Measurements from ENCODE around the gene RHO. TPM values are rescaled to one million over a fixed set of nuclear protein-coding genes. Genes with fewer than 3 reads are reported as not detected.

RHO gene
- total RNA-seq, 1 experiment from 2014 or later = not detected

DNA sequence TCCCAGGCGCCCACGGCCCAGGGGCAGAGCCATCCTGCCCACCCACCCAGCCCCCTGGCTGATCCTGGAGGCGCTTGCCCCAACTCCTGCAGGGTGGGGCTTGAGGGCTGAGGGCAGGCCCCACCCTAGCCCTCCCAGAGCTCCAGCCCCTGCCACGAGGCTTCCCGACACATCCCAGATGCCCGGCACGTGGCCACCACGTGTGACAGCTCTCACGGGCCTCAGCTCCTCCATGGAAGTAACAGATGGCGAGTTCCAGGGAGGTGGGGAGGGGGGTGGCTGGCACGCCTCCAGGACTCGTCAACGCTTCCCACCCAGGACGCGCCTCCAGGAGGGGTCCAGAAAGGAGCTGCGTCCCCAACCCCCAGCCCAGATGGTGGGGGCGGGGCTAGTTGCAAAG is 48.9 kb downstream of the RHO start:
- DNase-seq (ENCODE audit: low spot score) = no peak

DNA sequence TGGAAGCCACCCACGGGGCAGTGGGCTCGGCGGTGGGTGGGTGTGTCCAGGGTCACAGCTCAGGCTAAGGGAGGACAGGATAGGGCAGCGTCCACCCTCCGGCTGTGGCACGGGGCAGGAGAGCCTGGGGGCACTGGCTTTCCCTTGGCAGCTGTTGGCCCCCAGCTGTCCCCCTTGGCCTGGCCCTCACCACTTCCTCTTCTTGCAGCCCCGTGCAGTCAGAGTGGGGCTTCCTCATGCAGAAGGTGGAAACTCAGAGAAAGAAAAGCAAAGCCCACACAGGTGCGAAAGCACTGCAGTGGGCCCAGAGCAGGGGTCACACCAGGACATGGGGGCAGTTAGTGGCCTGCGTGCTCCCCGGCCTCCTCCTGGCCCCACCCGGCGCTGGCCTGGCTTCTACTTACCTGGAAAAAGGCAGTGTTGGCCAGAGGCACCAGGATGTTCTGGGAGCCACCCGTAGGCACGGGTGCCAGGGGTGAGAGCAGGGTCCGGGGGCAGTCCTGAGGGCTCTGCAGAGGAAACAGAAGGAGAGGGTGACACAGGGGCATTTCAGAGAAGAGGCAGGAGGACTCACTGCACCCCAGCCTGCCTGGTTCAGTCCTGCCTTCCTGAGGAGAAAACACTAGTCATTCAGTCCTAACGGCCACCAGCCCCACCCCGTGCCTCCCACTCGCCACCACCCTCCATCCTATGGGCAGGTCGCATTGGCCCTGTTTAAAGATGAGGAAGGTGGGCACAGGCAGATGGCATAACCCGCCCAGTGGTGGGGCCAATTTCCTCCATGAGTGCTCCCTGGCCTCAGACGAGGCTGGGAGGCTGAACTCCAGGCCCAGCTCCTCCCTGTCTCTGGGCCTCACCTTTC is 49.7 kb downstream of the RHO start:
- no peak for DNase-seq (ENCODE audit: low spot score)

DNA sequence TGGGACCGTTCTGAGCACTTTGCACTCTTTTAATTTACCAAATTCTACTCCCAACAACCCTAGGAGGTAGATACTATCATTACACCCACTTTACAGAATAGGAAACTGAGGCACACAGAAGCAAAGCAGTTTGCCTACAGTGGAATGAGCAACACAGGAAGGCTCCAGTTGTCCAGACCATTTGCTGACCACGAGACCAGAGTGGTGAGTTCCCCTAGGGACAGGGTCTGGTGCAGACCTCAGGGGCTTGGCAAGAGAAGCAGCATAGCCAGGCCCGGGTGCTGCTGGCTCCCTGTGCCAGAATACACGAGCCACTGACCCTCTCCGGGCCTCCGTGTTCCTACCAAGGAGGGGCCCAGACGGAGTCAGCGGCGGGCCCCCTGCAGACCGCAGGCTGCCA is 51.6 kb downstream of the RHO start:
- DNase-seq (ENCODE audit: low spot score) = no peak

DNA sequence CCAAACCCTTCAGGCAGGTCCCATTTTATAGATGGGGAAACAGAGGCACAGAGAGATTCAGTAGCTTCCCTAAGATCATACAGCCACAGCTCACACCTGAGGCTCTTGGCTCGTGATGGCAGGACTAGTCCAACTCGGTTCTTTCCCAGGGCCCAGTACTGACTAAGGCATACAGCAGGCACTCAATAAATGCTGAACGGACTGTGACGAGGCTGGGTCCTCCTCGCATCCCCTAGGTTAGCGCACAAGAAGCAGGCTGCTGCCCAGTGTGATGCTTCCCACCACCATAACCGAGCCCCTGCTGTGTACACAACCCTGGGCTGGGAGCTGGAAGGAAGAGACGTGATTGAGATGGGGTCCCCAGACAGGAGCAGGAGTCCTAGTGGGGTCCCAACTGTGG is 53.2 kb downstream of the RHO start:
- DNase-seq (ENCODE audit: low spot score) = no peak

DNA sequence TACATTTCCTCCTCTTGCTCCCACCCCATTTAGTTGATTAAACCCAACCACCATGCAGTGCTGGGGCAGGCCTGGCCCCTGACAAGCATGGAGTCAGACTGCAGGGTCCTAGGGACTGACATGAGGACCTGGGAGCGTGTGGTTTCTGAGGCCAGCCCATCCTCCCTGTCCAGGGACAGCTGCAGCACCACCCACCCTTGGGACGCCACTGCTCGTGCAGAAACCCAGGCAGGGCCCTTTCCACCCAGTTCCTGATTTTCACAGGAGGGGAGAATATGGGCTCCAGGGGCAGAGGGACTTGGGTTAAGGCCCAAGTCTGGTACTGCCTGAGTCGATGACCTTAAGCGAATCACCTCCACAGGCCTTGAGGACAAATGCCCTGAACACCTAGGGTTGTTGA is 54.4 kb downstream of the RHO start:
- DNase-seq (ENCODE audit: low spot score) = no peak

DNA sequence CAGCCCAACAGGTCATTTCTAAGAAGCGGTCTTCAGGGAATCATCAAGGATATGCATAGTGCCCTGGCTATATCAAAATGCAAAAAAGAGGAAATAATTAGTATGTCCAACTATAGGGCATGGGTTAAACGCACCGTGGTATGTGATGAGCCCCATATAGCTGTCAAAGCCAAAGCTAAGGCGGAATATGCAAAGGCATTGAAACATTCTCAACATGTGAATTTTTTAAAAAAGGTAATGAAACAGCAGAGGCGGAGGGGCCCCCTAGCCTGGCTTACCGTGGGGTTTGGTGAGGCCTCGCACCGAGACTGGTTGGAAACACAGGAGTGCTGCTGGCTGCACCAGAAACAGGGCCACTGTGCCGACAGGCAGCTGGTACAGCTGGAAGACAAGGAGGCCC is 54.9 kb downstream of the RHO start:
- DNase-seq (ENCODE audit: low spot score) = no peak

DNA sequence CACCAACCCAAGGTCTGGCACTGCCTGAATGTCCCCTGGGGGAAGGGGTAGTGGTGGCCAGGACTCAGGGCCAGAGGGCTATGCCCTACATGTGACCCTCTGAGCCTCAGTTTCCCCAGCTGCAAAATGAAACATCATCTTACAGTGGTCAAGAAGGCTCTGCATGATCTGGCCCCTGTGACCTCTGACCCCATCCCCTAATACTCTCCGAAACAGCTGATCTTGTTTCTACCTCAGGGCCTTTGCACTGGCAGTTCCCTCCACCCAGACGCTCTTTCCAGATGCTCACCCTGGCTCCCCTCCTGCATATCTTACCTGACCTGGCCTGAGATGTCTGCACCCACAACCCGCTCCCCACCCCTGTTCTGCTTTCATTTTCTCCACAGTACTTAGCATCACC is 56.2 kb downstream of the RHO start:
- DNase-seq (ENCODE audit: low spot score) = no peak

Other genes starting within 250 kb of the RHO start
- 97.1 and 121 TPM in 2 replicates for gene HMCES, start 249.8 kb upstream of the RHO start, total RNA-seq (2014; rRNA removed; shearing (Covaris generic))
- gene EFCAB12, start 100.0 kb upstream of the RHO start, total RNA-seq (2014; rRNA removed; shearing (Covaris generic)) = 0.05 and 0.10 TPM in 2 replicates
- 63.0 and 63.3 TPM in 2 replicates for gene MBD4, start 88.7 kb upstream of the RHO start, total RNA-seq (2014; rRNA removed; shearing (Covaris generic))
- gene IFT122, start 88.4 kb upstream of the RHO start, total RNA-seq (2014; rRNA removed; shearing (Covaris generic)) = 21.5 and 22.3 TPM in 2 replicates
- not detected in 2 replicates for gene H1-8, start 14.5 kb downstream of the RHO start, total RNA-seq (2014; rRNA removed; shearing (Covaris generic))
- gene PLXND1, start 78.0 kb downstream of the RHO start, total RNA-seq (2014; rRNA removed; shearing (Covaris generic)) = 210 and 219 TPM in 2 replicates

All from A172 (cell line).